HG03558 (cell line): ENCODE data around the gene UBXN2A.
"Not testable (repeated sequence)": the region's sequence is repeated elsewhere in the genome, so short reads cannot be mapped to it uniquely, and the experiment has no call there.

Source experiments
- ATAC-seq: cut with Tn5 transposase; IDR thresholded peaks from one replicate; pipeline ENCODE4 v1.9.1; 2021; ENCODE audit warnings: moderate number of reproducible peaks; ENCODE audit not compliant: unreplicated experiment; ENCODE audit errors: extremely low read depth

Gene UBXN2A

GRCh38 chr2:23940718-23941620 is 706 bp downstream of the UBXN2A start:
- ATAC-seq = peak; percentile 47

- ATAC-seq = no peak
Observed at GRCh38 chr2:23941644-23942043, 1.4 kb downstream of the UBXN2A start.

GRCh38 chr2:23943666-23944065 is 3.4 kb downstream of the UBXN2A start:
- no peak for ATAC-seq

- ATAC-seq = no peak
Observed at GRCh38 chr2:23944527-23944926, 4.3 kb downstream of the UBXN2A start.

GRCh38 chr2:23944976-23945375 is 4.7 kb downstream of the UBXN2A start:
- no peak for ATAC-seq

GRCh38 chr2:23947350-23947749 is 7.1 kb downstream of the UBXN2A start:
- no peak for ATAC-seq

- ATAC-seq = not testable (repeated sequence)
Observed at GRCh38 chr2:23952558-23952957, 12.3 kb downstream of the UBXN2A start.

- ATAC-seq = no peak
Observed at GRCh38 chr2:23953625-23954024, 13.4 kb downstream of the UBXN2A start.

GRCh38 chr2:23954325-23955014 is 14.2 kb downstream of the UBXN2A start:
- ATAC-seq = no peak

GRCh38 chr2:23967846-23968245 is 27.6 kb downstream of the UBXN2A start:
- no peak for ATAC-seq

GRCh38 chr2:23976883-23977282 is 36.6 kb downstream of the UBXN2A start:
- ATAC-seq = no peak

GRCh38 chr2:23988371-23988770 is 48.1 kb downstream of the UBXN2A start:
- no peak for ATAC-seq

- ATAC-seq = no peak
Observed at GRCh38 chr2:23992931-23993330, 52.7 kb downstream of the UBXN2A start.

- no peak for ATAC-seq
Observed at GRCh38 chr2:23993736-23994269, 53.5 kb downstream of the UBXN2A start.

GRCh38 chr2:23994567-23994966 is 54.3 kb downstream of the UBXN2A start:
- no peak for ATAC-seq

GRCh38 chr2:24007693-24008092 is 67.4 kb downstream of the UBXN2A start:
- no peak for ATAC-seq

GRCh38 chr2:24008672-24009366 is 68.6 kb downstream of the UBXN2A start:
- no peak for ATAC-seq

- ATAC-seq = no peak
Observed at GRCh38 chr2:24009367-24009679, 69.1 kb downstream of the UBXN2A start.

- no peak for ATAC-seq
Observed at GRCh38 chr2:24009680-24010476, 69.6 kb downstream of the UBXN2A start, which contains the start of gene MFSD2B. MFSD2B (plus strand) TSS chr2:24010085; CDS start chr2:24010097, 12 bp downstream.
